Ishikawa (cell line): ENCODE measurements around the gene NTRK3.

Experiments
- CEBPB ChIP-seq: IDR thresholded peaks from 2 replicates; pipeline ENCODE4 v1.6.1; 2012
- EP300 ChIP-seq: IDR thresholded peaks from 2 replicates; pipeline ENCODE4 v1.6.1; 2012; ENCODE audit warnings: borderline replicate concordance
- FOXM1 ChIP-seq: IDR thresholded peaks from 2 replicates; pipeline ENCODE4 v1.6.1; 2012; ENCODE audit warnings: low read depth, borderline replicate concordance
- NFIC ChIP-seq: IDR thresholded peaks from 2 replicates; pipeline ENCODE4 v1.6.1; 2012
- REST ChIP-seq: IDR thresholded peaks from 2 replicates; pipeline ENCODE4 v1.6.1; 2012; ENCODE audit warnings: low read depth, mild to moderate bottlenecking
- YY1 ChIP-seq: IDR thresholded peaks from 2 replicates; pipeline ENCODE4 v1.6.1; 2012; ENCODE audit warnings: low read depth

DNA sequence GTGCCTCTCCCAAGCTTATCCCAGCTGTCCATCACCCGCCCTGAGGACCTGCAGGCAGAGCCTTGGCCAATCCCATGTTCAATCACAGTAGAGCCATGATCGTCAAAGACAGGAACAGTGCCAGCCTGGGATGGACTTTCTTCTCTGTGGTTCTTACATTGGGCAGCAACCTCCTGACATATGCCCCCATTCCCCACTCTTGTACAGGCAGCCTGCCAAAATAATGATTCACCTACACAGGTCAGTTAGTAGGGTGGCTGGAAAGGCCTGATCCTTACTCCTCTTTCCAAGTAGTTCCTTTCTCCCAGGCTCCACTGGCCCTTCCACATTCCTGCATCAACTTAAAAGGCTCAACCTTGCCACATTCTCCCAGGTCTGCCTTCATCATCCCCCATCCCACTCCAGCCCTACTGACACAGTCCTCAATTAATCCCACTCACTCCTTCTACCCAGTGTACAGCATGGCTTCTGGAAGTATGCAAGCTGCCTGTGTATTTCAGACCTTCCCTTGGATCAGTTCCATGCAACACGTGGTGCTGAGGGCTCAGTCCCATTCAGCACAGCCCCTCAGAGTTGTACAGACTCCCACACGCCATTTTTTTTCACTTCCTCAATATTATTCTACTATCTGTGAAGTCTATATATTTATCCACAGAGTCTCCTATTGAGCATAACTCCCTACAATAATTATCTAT is 189.8 kb downstream of the NTRK3 start:
- TF ChIP-seq YY1 (no peak), REST (no peak), FOXM1 (no peak), NFIC (no peak), CEBPB (no peak), EP300 (no peak)
